GM18861 (cell line): ENCODE measurements around the gene ERLEC1.
"Not testable (repeated sequence)": the region's sequence is repeated elsewhere in the genome, so short reads cannot be mapped to it uniquely, and the experiment has no call there.

Source experiments
- ATAC-seq: cut with Tn5 transposase; IDR thresholded peaks from one replicate; pipeline ENCODE4 v1.9.1; 2021; ENCODE audit not compliant: unreplicated experiment

Gene ERLEC1

DNA sequence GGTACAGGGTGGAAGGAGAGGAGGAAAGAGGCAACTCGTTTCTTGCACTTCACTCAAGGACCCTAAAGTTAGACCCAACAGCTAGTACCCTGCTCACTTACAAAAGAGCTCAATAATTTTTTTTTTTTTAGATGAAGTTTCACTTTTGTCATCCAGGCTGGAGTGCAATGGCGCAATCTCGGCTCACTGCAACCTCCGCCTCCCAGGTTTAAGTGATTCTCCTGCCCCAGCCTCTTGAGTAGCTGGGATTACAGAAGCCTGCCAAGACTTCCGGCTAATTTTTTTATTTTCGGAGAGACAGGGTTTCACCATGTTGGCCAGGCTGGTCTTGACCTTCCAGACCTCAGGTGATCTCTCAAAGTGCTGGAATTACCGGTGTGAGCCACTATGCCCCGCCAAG, 4.2 kb upstream of the ERLEC1 start:
- no peak for ATAC-seq

DNA sequence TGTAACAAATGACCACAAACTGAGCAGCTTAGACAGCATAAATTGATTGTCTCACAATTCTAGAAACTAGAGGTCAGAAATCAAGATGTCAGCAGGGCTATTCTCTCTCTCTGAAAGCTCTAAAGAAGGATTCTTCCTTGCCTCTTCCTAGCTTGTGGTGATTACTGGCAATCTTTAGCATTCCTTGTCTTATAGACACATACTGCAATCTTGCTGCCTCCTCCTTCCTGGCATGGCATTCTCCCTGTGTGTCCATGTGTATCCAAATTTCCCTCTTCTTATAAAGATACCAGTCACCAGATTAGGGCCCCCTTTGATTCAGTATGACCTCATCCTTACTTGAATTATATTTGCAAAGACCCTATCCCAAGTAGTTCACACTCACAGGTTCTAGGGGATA, 2.4 kb upstream of the ERLEC1 start:
- ATAC-seq: no peak

- no peak for ATAC-seq
Measured at GRCh38 chr2:53785366-53785765, 1.5 kb upstream of the ERLEC1 start.

DNA sequence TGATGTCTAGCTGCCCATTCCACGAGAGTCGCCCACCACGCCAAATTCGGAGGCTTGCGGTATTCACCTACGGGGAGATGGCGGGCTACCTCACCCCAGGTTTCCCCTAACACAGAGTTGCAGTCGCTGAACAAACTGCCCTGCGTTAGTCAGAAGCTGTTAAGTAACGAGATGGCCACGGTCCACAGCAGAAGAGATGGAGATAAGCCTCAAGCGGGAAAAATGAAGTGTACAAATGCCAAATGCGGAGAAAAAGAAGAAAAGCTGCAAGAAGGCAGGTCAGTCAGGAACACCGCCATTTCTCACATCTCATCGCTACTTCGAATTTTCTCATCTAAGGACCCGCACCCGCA, 516 bp upstream of the ERLEC1 start:
- peak; percentile 4 for ATAC-seq

GRCh38 chr2:53787614-53788289, 908 bp downstream of the ERLEC1 start:
- no peak for ATAC-seq

GRCh38 chr2:53793261-53793660, 6.4 kb downstream of the ERLEC1 start:
- ATAC-seq: no peak

DNA sequence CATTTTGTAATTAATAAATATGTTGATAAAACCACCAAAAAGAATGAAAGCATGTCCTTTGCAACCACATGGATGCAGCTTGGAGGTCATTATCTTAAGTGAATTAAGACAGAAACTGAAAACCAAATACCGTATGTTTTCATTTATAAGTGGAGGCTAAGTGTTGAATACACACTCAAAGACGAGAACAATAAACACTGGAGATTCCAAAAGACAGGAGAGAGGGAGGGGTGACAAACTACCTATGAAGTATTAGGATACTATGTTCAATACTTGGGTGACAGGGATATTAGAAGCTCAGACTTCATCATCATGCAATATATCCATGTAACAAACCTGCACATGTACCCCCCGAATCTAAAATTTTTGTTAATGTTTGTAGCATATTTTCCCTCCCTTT, 7.0 kb downstream of the ERLEC1 start:
- ATAC-seq: no peak

DNA sequence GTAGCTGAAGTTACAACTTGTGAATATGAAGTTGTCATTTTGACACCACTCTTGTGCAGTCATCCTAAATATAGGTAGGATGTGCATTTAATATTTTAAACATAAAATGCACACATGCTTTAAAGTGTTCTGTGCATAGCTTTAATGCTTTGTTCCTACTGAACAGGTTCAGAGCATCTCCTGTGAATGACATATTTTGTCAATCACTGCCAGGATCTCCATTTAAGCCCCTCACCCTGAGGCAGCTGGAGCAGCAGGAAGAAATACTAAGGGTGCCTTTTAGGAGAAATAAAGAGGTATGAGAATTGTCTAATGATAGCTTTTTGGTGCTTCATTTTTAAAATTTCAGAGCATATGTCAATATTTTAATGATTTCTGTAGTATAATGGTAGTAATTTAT, 14.7 kb downstream of the ERLEC1 start:
- no peak for ATAC-seq

GRCh38 chr2:53802617-53803151, 15.8 kb downstream of the ERLEC1 start:
- ATAC-seq: no peak

DNA sequence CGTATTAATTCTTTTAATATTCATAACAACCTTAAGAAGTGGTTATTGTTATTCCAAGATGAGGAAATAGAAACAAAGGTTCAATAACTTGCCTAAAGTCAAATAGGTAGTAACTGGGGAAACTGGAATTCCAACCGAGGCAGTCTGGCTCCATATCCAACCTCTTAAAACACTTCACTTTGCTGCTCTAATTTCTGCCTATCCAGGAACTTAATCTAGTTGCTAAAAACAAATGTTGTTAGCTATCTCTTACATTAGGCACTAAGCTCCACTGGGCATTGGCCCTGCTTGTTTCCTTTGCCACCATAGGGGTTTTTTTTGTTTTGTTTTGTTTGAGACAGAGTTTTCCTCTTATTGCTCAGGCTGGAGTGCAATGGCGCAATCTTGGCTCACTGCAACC, 24.8 kb downstream of the ERLEC1 start:
- ATAC-seq: no peak

DNA sequence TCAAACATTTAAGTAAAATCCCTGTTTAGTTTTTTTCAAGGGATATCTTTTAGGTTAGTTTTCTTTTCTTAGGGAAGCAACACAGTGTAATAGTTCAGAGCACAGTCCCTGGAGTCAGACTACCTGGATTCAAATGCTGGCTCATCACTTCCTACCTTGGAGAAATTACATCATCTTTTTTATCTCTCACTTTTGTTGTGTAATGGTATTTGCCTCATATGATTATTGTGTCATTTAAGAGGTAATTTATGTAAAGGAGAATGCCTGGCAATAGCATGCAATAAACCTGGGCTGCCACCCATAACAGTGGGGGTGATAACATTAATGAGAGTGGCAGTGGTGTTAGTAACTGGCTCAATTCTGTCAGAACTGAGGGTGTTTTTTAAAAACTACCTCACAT, 26.3 kb downstream of the ERLEC1 start:
- ATAC-seq: no peak

DNA sequence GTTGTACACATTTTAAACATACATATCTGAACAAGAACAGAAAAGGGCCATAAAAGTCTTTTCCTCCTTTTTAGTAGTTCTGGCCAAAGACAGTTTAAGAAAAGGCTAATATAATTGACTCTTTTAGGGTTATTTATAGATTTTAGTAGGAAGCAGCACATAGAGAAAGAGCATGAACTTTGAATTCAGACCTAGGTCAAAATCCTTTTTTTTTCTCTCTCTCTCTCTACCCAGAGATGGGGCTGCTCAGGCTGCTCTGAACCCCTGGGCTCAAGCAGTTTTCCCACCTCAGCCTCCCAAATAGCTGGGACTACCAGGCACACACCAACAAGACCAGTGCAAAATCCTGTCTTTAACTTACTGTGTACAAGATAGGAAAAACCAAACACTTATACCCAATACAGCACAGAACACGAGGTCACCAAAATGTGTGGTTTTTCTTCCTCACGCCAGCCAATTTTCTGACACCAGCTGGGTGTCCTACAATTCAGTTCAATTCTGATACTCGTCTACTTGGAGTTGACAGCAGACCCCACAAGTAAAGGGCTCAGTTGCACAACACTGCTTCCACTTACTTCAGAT, 32.1 kb downstream of the ERLEC1 start:
- no peak for ATAC-seq

GRCh38 chr2:53819634-53820033, 32.8 kb downstream of the ERLEC1 start:
- no peak for ATAC-seq

GRCh38 chr2:53820048-53820447, 33.2 kb downstream of the ERLEC1 start:
- no peak for ATAC-seq

GRCh38 chr2:53820711-53821110, 33.9 kb downstream of the ERLEC1 start:
- no peak for ATAC-seq

- no peak for ATAC-seq
Measured at GRCh38 chr2:53821810-53822209, 35.0 kb downstream of the ERLEC1 start.

DNA sequence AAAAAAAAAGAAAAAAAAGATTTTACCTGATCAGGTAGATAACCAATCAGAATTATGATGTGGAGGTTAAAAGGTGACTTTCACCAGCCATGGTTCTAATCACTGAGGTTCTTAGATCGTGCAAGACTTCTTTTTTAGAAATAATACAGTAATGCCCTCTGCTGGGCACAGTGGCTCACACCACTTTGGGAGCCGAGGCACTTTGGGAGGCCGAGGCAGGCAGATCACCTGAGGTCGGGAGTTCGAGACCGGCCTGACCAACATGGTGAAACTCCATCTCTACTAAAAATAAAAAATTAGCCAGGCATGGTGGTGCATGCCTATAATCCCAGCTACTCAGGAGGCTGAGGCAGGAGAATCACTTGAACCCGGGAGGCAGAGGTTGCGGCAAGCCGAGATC, 36.8 kb downstream of the ERLEC1 start:
- ATAC-seq: not testable (repeated sequence)

DNA sequence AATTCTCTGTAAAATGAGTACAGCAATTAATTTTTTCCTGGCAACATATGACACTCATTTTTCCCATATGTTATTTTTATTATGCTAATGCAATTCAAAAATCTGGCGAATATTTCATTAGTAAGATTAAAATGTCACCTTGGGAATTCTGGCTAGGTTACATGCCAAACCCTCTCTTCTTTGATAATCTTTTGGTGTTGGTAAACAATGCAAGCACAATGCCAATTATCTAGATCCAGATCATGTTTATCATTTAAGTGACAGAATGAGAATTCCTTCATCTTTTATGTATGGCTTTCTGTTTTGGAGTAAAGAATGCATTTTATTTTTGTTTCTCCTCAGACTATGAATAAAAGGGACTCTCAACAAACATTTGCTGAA, 39.2 kb downstream of the ERLEC1 start:
- ATAC-seq: no peak

- ATAC-seq: no peak
Measured at GRCh38 chr2:53826587-53827397, 39.9 kb downstream of the ERLEC1 start.

- ATAC-seq: no peak
Measured at GRCh38 chr2:53827398-53828175, 40.7 kb downstream of the ERLEC1 start.

GRCh38 chr2:53828331-53828730, 41.5 kb downstream of the ERLEC1 start:
- ATAC-seq: no peak
